Stomach (tissue), 9 donors: ENCODE measurements around the gene PIEZO1. TPM values are rescaled to one million over a fixed set of nuclear protein-coding genes. Genes with fewer than 3 reads are reported as not detected.

Experiments
- DNase-seq, 2 donors: peaks; one replicate each; pipeline versions ENCODE4 v3.0.0 to v3.0.0-alpha.2; 2013 to 2019
- H3K27ac ChIP-seq, 5 donors: fragments of 200-600 bp in 4 of 5; sonication (generic) in 4 of 5; one replicate each; pipeline ENCODE4 v1.5.1; 2013 to 2019; ENCODE audit warnings: mild to moderate bottlenecking in 1 of 5, moderate library complexity in 1 of 5
- H3K27me3 ChIP-seq, 3 donors: fragments of 200-600 bp; sonication (generic); one replicate each; pipeline ENCODE4 v1.5.1; 2017 to 2019; ENCODE audit warnings: mixed run types in 1 of 3
- H3K36me3 ChIP-seq, 4 donors: fragments of 200-600 bp; sonication (generic); 1 replicate in 3 of 4; 2 replicates in 1 of 4; pipeline ENCODE4 v1.5.1; 2016 to 2019
- H3K4me1 ChIP-seq, 4 donors: fragments of 200-600 bp; sonication (generic); one replicate each; pipeline ENCODE4 v1.5.1; 2016 to 2019
- H3K4me3 ChIP-seq, 4 donors: fragments of 200-600 bp; sonication (generic) in 3 of 4; one replicate each; pipeline ENCODE4 v1.5.1; 2016 to 2019; ENCODE audit warnings: mild to moderate bottlenecking in 1 of 4
- H3K9me3 ChIP-seq, 4 donors: fragments of 200-600 bp; sonication (generic); one replicate each; pipeline ENCODE4 v1.5.1; 2016 to 2019
- CTCF ChIP-seq, 7 experiments: fragments of 450-650 bp in 4 of 7; fragments of 200-600 bp in 3 of 7; sonication (generic) in 3 of 7; IDR thresholded peaks; one replicate each; pipeline ENCODE4 v1.5.1; 2016 to 2019; ENCODE audit warnings: antibody characterized with exemption in 7 of 7, control low read depth in 2 of 7, mild to moderate bottlenecking in 1 of 7
- EP300 ChIP-seq: sonication (generic); formaldehyde crosslinking; IDR thresholded peaks from one replicate; pipeline ENCODE4 v1.6.1; 2017; ENCODE audit warnings: antibody characterized with exemption
- POLR2A ChIP-seq, 4 donors: fragments of 450-650 bp; IDR thresholded peaks; one replicate each; pipeline ENCODE4 v1.6.1; 2016; ENCODE audit warnings: antibody characterized with exemption in 4 of 4, control low read depth in 2 of 4, mild to moderate bottlenecking in 1 of 4, moderate library complexity in 1 of 4
- POLR2AphosphoS5 ChIP-seq, 3 donors: sonication (generic); formaldehyde crosslinking; IDR thresholded peaks; one replicate each; pipeline ENCODE4 v1.6.1; 2016; ENCODE audit warnings: antibody characterized with exemption in 3 of 3
- WGBS, 5 donors: extraction: QIAGEN DNeasy Blood & Tissue Kit in 3 of 5; methylation state at CpG; one replicate each; pipeline versions ENCODE4 v1.1.5 to v1.1.7; 2013 to 2018; 5-methylcytosine and 5-hydroxymethylcytosine counted together
- intact Hi-C: fragments of 100-400 bp; cut with DNase I; formaldehyde crosslinking; loops from one replicate; pipeline ENCODE4 v1.15.1; 2023; ENCODE audit warnings: low total_unique reads
- polyA plus RNA-seq, 3 donors: library from polyadenylated mRNA; stranded (reverse); fragments of 200-250 nt; gene quantifications; one replicate each; pipeline ENCODE4 v1.2.3, GENCODE V29; 2013
- total RNA-seq, 5 donors: library from RNA; depleted of rRNA; stranded (reverse); fragments of >200 nt; gene quantifications; one replicate each; pipeline versions ENCODE4 v1.1.0 to v1.2.3, GENCODE V29; 2014 to 2016
- donor health status: healthy with polysubstance abuse.
- donor health status: Bipolar disorder and iron deficiency.
- donor health status: healthy.

Gene PIEZO1
- total and polyA plus RNA-seq, 8 donors: 43.7 to 171 (median 115) TPM

- intact Hi-C loops: no loop called here
- H3K27me3 ChIP-seq: no peaks in the 10 kb centered on the region
- no peak for TF ChIP-seq CTCF (IDR thresholded peaks at IDR 0.05)
- no peak for TF ChIP-seq EP300
- no peak for TF ChIP-seq POLR2A (IDR thresholded peaks at IDR 0.05)
- TF ChIP-seq POLR2AphosphoS5 (IDR thresholded peaks at IDR 0.05): no peak
- H3K4me1 ChIP-seq: peaks cover 40 to 81% (median 60%) of the 10 kb centered on the region in 4 donors
- H3K36me3 ChIP-seq: peaks cover 0 to 17% (median 2%) of the 10 kb centered on the region in 4 donors
- DNase-seq: no peak
- H3K4me3 ChIP-seq: peak overlapping the region in 2 of 4 donors; percentile 0 to 17
- peak overlapping the region in 4 of 5 donors; percentile 62 to 84 (median 71) for H3K27ac ChIP-seq
- 78 to 91% (median 83%) methylated on average over 6 of the region's 6 CpGs for WGBS, 5 donors
- H3K9me3 ChIP-seq: no peaks in the 10 kb centered on the region
Observed at GRCh38 chr16:88758944-88759244, 26.1 kb downstream of the PIEZO1 start.

GRCh38 chr16:88758227-88758943 is 26.6 kb downstream of the PIEZO1 start:
- intact Hi-C loops: no loop called here
- TF ChIP-seq CTCF (IDR thresholded peaks at IDR 0.05) (no peak), EP300 (no peak), POLR2AphosphoS5 (IDR thresholded peaks at IDR 0.05) (no peak), POLR2A (IDR thresholded peaks at IDR 0.05) (no peak)
- no peak for DNase-seq
- Histone ChIP-seq H3K36me3 (peaks cover 0 to 12% (median 2%) of the 10 kb centered on the region in 4 donors), H3K4me1 (peaks cover 35 to 81% (median 57%) of the 10 kb centered on the region in 4 donors), H3K27ac (peak overlapping the region in 3 of 5 donors; percentile 62 to 84 (median 73)), H3K4me3 (no peak overlapping the region), H3K9me3 (no peaks in the 10 kb centered on the region), H3K27me3 (no peaks in the 10 kb centered on the region)
- 86 to 90% (median 90%) methylated on average over 10 to 13 of the region's 13 CpGs for WGBS, 5 donors

- peak overlapping the region in 1 of 5 donors; percentile 56 for H3K27ac ChIP-seq
- no peaks in the 10 kb centered on the region for H3K9me3 ChIP-seq
- no peak overlapping the region for H3K4me3 ChIP-seq
- intact Hi-C loops: no loop called here
- peaks cover 0 to 16% (median 10%) of the 10 kb centered on the region in 4 donors for H3K36me3 ChIP-seq
- no peak for DNase-seq
- no peaks in the 10 kb centered on the region for H3K27me3 ChIP-seq
- peaks cover 19 to 63% (median 38%) of the 10 kb centered on the region in 4 donors for H3K4me1 ChIP-seq
- WGBS, 5 donors: 82 to 87% (median 85%) methylated on average over 20 to 23 of the region's 23 CpGs
- TF ChIP-seq POLR2A (IDR thresholded peaks at IDR 0.05): no peak
- no peak for TF ChIP-seq CTCF (IDR thresholded peaks at IDR 0.05)
- no peak for TF ChIP-seq POLR2AphosphoS5 (IDR thresholded peaks at IDR 0.05)
Observed at GRCh38 chr16:88755745-88756443, 29.1 kb downstream of the PIEZO1 start.

- Histone ChIP-seq H3K9me3 (no peaks in the 10 kb centered on the region), H3K4me1 (peaks cover 11 to 57% (median 30%) of the 10 kb centered on the region in 4 donors), H3K4me3 (no peak overlapping the region), H3K27ac (peak overlapping the region in 2 of 5 donors; percentile 33 to 62), H3K36me3 (peaks cover 0 to 16% (median 10%) of the 10 kb centered on the region in 4 donors), H3K27me3 (no peaks in the 10 kb centered on the region)
- intact Hi-C loops: no loop called here
- WGBS, 5 donors: 62 to 80% (median 73%) methylated on average over 36 to 42 of the region's 42 CpGs
- no peak for TF ChIP-seq POLR2A (IDR thresholded peaks at IDR 0.05)
- TF ChIP-seq CTCF (IDR thresholded peaks at IDR 0.05): peak in 1 of 7 experiments; percentile 11
- peak in 1 of 2 donors; percentile 76 for DNase-seq
Observed at GRCh38 chr16:88754912-88755744, 29.9 kb downstream of the PIEZO1 start.
